Neural cell (in vitro differentiated cells): ENCODE measurements around the gene MMAB. TPM values are rescaled to one million over a fixed set of nuclear protein-coding genes. Genes with fewer than 3 reads are reported as not detected.

Source experiments
- H2AFZ ChIP-seq: fragments of 200-600, 300-800 bp; sonication (generic), shearing (Covaris generic); 2 replicates; pipeline ENCODE4 v1.6.0; 2014; ENCODE audit warnings: low read depth, mild to moderate bottlenecking, antibody characterized with exemption, low read length, moderate library complexity
- H3F3A ChIP-seq: fragments of 200-600 bp; shearing (Covaris generic); 2 replicates; pipeline ENCODE4 v1.6.1; 2016; ENCODE audit warnings: mild to moderate bottlenecking, moderate library complexity, mixed read lengths, antibody characterized with exemption, low read length; ENCODE audit not compliant: insufficient read depth, poor library complexity, severe bottlenecking
- H3K27ac ChIP-seq: fragments of 200-600, 300-800 bp; sonication (generic), shearing (Covaris generic); 2 replicates; pipeline ENCODE4 v1.5.1; 2014; ENCODE audit warnings: mild to moderate bottlenecking, low read length, moderate library complexity
- H3K27me3 ChIP-seq: fragments of 300-800, 200-600 bp; sonication (generic), shearing (Covaris generic); 2 replicates; pipeline ENCODE4 v1.6.0; 2014; ENCODE audit warnings: mild to moderate bottlenecking, low read depth, low read length, moderate library complexity; ENCODE audit not compliant: insufficient read depth
- H3K36me3 ChIP-seq: fragments of 300-800, 200-600 bp; sonication (generic), shearing (Covaris generic); 2 replicates; pipeline ENCODE4 v1.5.1; 2014; ENCODE audit warnings: mild to moderate bottlenecking, antibody characterized with exemption, low read length, moderate library complexity; ENCODE audit not compliant: insufficient read depth
- H3K4me2 ChIP-seq: fragments of 300-800, 200-600 bp; sonication (generic), shearing (Covaris generic); 2 replicates; pipeline ENCODE4 v1.6.0; 2014; ENCODE audit warnings: mild to moderate bottlenecking, low read length
- H3K4me3 ChIP-seq: fragments of 300-800, 200-600 bp; sonication (generic), shearing (Covaris generic); 2 replicates; pipeline ENCODE4 v1.5.1; 2014; ENCODE audit warnings: mild to moderate bottlenecking, low read length, moderate library complexity
- H3K79me2 ChIP-seq: fragments of 200-600 bp; shearing (Covaris generic); replicated peaks from 2 replicates; pipeline ENCODE4 v1.6.0; 2014; ENCODE audit warnings: mild to moderate bottlenecking, low read length, moderate library complexity; ENCODE audit not compliant: insufficient read depth
- H3K9ac ChIP-seq: fragments of 300-800, 200-600 bp; sonication (generic), shearing (Covaris generic); 2 replicates; pipeline ENCODE4 v1.6.1; 2016; ENCODE audit warnings: mild to moderate bottlenecking, low read length, mixed read lengths
- H3K9me2 ChIP-seq: fragments of 200-600 bp; shearing (Covaris generic); 2 replicates; pipeline ENCODE4 v1.6.1; 2016; ENCODE audit warnings: mild to moderate bottlenecking, low read length, mixed read lengths; ENCODE audit not compliant: insufficient read depth
- H3K9me3 ChIP-seq: fragments of 200-600, 300-800 bp; sonication (generic), shearing (Covaris generic); 2 replicates; pipeline ENCODE4 v1.6.1; 2016; ENCODE audit warnings: mild to moderate bottlenecking, mixed run types, low read length, moderate library complexity, mixed read lengths
- H4K20me1 ChIP-seq: fragments of 200-600 bp; shearing (Covaris generic); 2 replicates; pipeline ENCODE4 v1.6.1; 2016; ENCODE audit warnings: mild to moderate bottlenecking, mixed run types; ENCODE audit not compliant: insufficient read depth
- CTCF ChIP-seq: fragments of 450-650 bp; IDR thresholded peaks from 2 replicates; pipeline ENCODE4 v1.5.1; 2014; ENCODE audit warnings: antibody characterized with exemption, mild to moderate bottlenecking, moderate library complexity; ENCODE audit not compliant: poor library complexity, severe bottlenecking
- EP300 ChIP-seq: fragments of 450-650 bp; conservative IDR thresholded peaks from 2 replicates; pipeline ENCODE4 v1.6.1; 2014; ENCODE audit warnings: antibody characterized with exemption, mild to moderate bottlenecking, moderate library complexity; ENCODE audit not compliant: poor library complexity, severe bottlenecking
- EZH2 ChIP-seq: fragments of 200-600, 300-800 bp; shearing (Covaris generic), sonication (generic); IDR thresholded peaks from 2 replicates; pipeline ENCODE4 v1.6.1; 2014; ENCODE audit warnings: antibody characterized with exemption, low read length, borderline replicate concordance, mild to moderate bottlenecking; ENCODE audit not compliant: insufficient read depth, poor library complexity, severe bottlenecking
- MXI1 ChIP-seq: fragments of 450-650 bp; conservative IDR thresholded peaks from 2 replicates; pipeline ENCODE4 v1.6.1; 2014; ENCODE audit warnings: antibody characterized with exemption, mild to moderate bottlenecking; ENCODE audit not compliant: poor library complexity, severe bottlenecking
- POLR2AphosphoS5 ChIP-seq: IDR thresholded peaks from 2 replicates; pipeline ENCODE4 v1.6.1; 2012
- RAD21 ChIP-seq: fragments of 450-650 bp; conservative IDR thresholded peaks from 2 replicates; pipeline ENCODE4 v1.6.1; 2014; ENCODE audit warnings: antibody characterized with exemption, mild to moderate bottlenecking, moderate library complexity
- REST ChIP-seq: IDR thresholded peaks from 2 replicates; pipeline ENCODE4 v1.6.1; 2012; ENCODE audit warnings: borderline replicate concordance
- SMC3 ChIP-seq: fragments of 450-650 bp; conservative IDR thresholded peaks from 2 replicates; pipeline ENCODE4 v1.6.1; 2014; ENCODE audit warnings: antibody characterized with exemption, mild to moderate bottlenecking, moderate library complexity; ENCODE audit not compliant: poor library complexity
- TAF1 ChIP-seq: IDR thresholded peaks from 2 replicates; pipeline ENCODE4 v1.6.1; 2012; ENCODE audit warnings: low read depth
- polyA plus RNA-seq: library from polyadenylated mRNA; depleted of rRNA; stranded (reverse); fragments of >200 nt; gene quantifications from 2 replicates; pipeline ENCODE4 v1.2.3, GENCODE V29; 2014

Gene MMAB
- polyA plus RNA-seq, 1 donor from 2014 or later, result 52.6 TPM

DNA sequence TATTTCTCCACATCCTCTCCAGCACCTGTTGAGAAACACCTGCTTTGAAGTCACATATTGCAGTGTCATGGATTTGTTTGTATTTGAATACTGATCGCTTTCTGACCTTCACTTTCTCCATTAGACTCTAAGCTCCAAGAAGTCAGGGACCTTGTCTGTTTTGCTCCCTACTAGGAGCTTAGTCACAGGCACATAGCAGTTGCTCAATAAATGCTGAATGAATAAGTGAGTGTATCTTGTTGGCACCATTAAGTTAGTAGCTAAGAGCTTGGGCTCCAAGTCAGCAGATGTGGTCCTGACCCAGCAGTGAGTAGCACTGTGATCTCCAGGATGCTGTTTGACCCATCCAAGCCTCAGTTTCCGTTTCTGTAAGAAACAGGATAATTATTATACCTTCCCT, 10.4 kb upstream of the MMAB start:
- no peak overlapping the region for H3K4me2 ChIP-seq
- no peaks in the 10 kb centered on the region for H4K20me1 ChIP-seq
- peaks cover 9% of the 10 kb centered on the region for H3K36me3 ChIP-seq
- no peak overlapping the region for H2AFZ ChIP-seq
- no peaks in the 10 kb centered on the region for H3K9me3 ChIP-seq
- H3K27me3 ChIP-seq, result no peaks in the 10 kb centered on the region
- TF ChIP-seq MXI1 (no peak), REST (no peak), SMC3 (no peak), RAD21 (no peak), EZH2 (no peak), TAF1 (no peak), POLR2AphosphoS5 (no peak), CTCF (no peak), EP300 (no peak)
- H3K9me2 ChIP-seq, result no peaks in the 10 kb centered on the region
- no peaks in the 10 kb centered on the region for H3K79me2 ChIP-seq
- no peaks in the 10 kb centered on the region for H3F3A ChIP-seq
- no peak overlapping the region for H3K27ac ChIP-seq
- no peak overlapping the region for H3K4me3 ChIP-seq
- no peak overlapping the region for H3K9ac ChIP-seq

DNA sequence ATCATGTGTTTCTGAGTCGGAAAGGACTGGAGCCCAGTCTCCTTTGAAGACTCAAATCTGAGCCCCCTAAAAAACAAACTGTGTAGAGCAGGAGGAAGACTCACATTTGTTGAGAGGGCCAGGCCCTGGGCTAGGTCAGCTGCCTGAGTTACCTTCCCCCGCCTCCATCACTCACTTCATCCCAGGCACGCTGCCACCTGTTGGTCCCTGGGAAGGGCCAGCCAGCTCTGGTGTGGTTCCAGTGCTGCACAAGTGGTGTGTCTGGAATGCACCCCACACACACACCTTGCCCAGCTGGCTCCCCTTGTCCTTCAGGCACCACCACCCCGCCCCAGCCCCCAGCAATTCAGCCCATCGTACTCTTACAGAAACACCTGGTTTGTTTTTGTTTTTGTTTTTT, 9.3 kb upstream of the MMAB start:
- Histone ChIP-seq H3K4me3 (no peak overlapping the region), H3K4me2 (no peak overlapping the region), H3K36me3 (peaks cover 1% of the 10 kb centered on the region), H4K20me1 (no peaks in the 10 kb centered on the region), H3K9ac (no peak overlapping the region), H3F3A (no peaks in the 10 kb centered on the region), H3K27ac (no peak overlapping the region), H3K27me3 (no peaks in the 10 kb centered on the region), H3K9me3 (no peaks in the 10 kb centered on the region), H3K79me2 (no peaks in the 10 kb centered on the region), H2AFZ (no peak overlapping the region), H3K9me2 (no peaks in the 10 kb centered on the region)
- TF ChIP-seq RAD21 (no peak), TAF1 (no peak), REST (no peak), MXI1 (no peak), EZH2 (no peak), SMC3 (no peak), CTCF (no peak)
